SK-N-SH treated with all-trans-retinoic acid at 6 μM for 48 hours (cell line): ENCODE data around the gene URM1.

Source experiments
- ARNTL ChIP-seq: fragments of 450-650 bp; formaldehyde crosslinking; IDR thresholded peaks from 2 replicates; pipeline ENCODE4 v1.5.0; 2020; ENCODE audit warnings: low read depth, mild to moderate bottlenecking, moderate library complexity, borderline replicate concordance
- CSDC2 ChIP-seq: fragments of 250-450 bp; sonication (Bioruptor Pico); IDR thresholded peaks from 2 replicates; pipeline ENCODE4 v1.5.0; 2020; ENCODE audit warnings: mild to moderate bottlenecking, moderate library complexity
- ESRRG ChIP-seq: fragments of 250-450 bp; sonication (Bioruptor Pico); IDR thresholded peaks from 2 replicates; pipeline ENCODE4 v1.6.1; 2021; ENCODE audit warnings: mild to moderate bottlenecking
- RARB ChIP-seq: fragments of 250-450 bp; sonication (Bioruptor Pico); IDR thresholded peaks from 2 replicates; pipeline ENCODE4 v1.8.0; 2021; ENCODE audit warnings: mild to moderate bottlenecking, moderate library complexity
- TOX ChIP-seq: fragments of 250-450 bp; sonication (Bioruptor Pico); IDR thresholded peaks from 2 replicates; pipeline ENCODE4 v1.8.0; 2021; ENCODE audit warnings: mild to moderate bottlenecking, moderate library complexity, borderline replicate concordance
- ZFP3 ChIP-seq: fragments of 250-450 bp; sonication (Bioruptor Pico); IDR thresholded peaks from 2 replicates; pipeline ENCODE4 v1.5.0; 2020; ENCODE audit warnings: mild to moderate bottlenecking, moderate library complexity
- ZFP30 ChIP-seq: fragments of 450-650 bp; formaldehyde crosslinking; IDR thresholded peaks from 2 replicates; pipeline ENCODE4 v1.5.0; 2022; ENCODE audit warnings: mild to moderate bottlenecking, moderate library complexity
- TF ChIP-seq, protein P1 (sequence below): fragments of 250-450 bp; sonication (Bioruptor Pico); IDR thresholded peaks from 2 replicates; pipeline ENCODE4 v1.8.0; 2020; ENCODE audit warnings: mild to moderate bottlenecking, moderate library complexity, borderline replicate concordance
- TF ChIP-seq, protein P2 (sequence below): fragments of 250-450 bp; sonication (Bioruptor Pico); IDR thresholded peaks from 2 replicates; pipeline ENCODE4 v1.5.1; 2021; ENCODE audit warnings: mild to moderate bottlenecking, moderate library complexity

DNA sequence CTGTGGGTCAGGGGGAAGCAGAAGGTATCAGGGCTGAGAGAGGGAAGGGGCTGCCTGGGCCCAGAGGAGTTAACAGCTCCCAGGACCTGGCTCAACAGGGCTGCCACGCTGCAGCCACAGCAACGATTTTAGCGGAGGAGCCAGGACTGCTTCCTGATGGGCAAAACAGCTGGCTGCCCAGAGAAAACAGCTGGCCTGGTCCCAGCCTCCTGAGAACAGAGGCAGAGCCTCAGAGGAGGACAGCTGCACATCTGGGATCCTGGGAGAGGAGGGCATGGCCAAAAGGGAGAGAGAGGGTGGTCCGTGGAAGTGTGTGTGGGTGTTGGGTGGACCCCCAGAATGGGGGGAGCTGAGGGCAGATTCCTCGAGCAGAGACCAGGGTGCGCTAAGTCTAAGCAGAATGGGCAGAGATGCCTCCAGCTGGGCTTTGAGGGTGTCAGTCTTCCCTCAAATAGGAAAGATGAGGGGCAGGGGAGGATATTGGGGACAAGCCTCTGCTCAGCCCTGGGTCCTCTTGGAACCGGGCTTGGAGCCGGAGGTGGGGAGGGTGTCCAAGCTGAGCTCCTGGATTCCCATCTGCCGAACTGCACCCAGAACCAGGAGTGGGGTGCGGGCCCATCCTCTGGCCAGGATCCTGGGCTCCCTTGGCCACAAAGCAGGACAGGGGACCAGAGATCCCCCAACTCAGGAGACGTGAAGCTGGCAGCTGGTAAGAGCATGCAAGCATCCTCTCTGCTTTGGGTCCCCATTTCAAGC is 40.4 kb downstream of the URM1 start:
- TF ChIP-seq ZFP30 (no peak), TOX (CRISPR knock-in tag) (no peak), ARNTL (CRISPR knock-in tag) (no peak), RARB (no peak), ZFP3 (CRISPR knock-in tag) (no peak), ESRRG (CRISPR knock-in tag) (no peak), CSDC2 (no peak)
- TF ChIP-seq, protein P1, sequence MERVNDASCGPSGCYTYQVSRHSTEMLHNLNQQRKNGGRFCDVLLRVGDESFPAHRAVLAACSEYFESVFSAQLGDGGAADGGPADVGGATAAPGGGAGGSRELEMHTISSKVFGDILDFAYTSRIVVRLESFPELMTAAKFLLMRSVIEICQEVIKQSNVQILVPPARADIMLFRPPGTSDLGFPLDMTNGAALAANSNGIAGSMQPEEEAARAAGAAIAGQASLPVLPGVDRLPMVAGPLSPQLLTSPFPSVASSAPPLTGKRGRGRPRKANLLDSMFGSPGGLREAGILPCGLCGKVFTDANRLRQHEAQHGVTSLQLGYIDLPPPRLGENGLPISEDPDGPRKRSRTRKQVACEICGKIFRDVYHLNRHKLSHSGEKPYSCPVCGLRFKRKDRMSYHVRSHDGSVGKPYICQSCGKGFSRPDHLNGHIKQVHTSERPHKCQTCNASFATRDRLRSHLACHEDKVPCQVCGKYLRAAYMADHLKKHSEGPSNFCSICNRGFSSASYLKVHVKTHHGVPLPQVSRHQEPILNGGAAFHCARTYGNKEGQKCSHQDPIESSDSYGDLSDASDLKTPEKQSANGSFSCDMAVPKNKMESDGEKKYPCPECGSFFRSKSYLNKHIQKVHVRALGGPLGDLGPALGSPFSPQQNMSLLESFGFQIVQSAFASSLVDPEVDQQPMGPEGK (CRISPR knock-in tag) = no peak
- TF ChIP-seq, protein P2, sequence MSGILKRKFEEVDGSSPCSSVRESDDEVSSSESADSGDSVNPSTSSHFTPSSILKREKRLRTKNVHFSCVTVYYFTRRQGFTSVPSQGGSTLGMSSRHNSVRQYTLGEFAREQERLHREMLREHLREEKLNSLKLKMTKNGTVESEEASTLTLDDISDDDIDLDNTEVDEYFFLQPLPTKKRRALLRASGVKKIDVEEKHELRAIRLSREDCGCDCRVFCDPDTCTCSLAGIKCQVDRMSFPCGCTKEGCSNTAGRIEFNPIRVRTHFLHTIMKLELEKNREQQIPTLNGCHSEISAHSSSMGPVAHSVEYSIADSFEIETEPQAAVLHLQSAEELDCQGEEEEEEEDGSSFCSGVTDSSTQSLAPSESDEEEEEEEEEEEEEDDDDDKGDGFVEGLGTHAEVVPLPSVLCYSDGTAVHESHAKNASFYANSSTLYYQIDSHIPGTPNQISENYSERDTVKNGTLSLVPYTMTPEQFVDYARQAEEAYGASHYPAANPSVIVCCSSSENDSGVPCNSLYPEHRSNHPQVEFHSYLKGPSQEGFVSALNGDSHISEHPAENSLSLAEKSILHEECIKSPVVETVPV = no peak
